Kidney epithelial cell (primary cell): ENCODE measurements around the gene TTC3. TPM values are rescaled to one million over a fixed set of nuclear protein-coding genes. Genes with fewer than 3 reads are reported as not detected.

Source experiments
- DNase-seq: peaks from one replicate; pipeline ENCODE4 v3.0.0-alpha.2; 2010; ENCODE audit warnings: low read depth
- H3K27me3 ChIP-seq: 2 replicates; pipeline ENCODE4 v1.6.0; 2011; ENCODE audit warnings: low read length; ENCODE audit not compliant: control insufficient read depth, insufficient read depth
- H3K36me3 ChIP-seq: 2 replicates; pipeline ENCODE4 v1.5.1; 2011; ENCODE audit warnings: low read length; ENCODE audit not compliant: control insufficient read depth, insufficient read depth
- H3K4me3 ChIP-seq: 2 replicates; pipeline ENCODE4 v1.5.1; 2011; ENCODE audit warnings: low read depth, mild to moderate bottlenecking, control low read depth, low read length
- CTCF ChIP-seq: IDR thresholded peaks from 2 replicates; pipeline ENCODE4 v1.5.1; 2011; ENCODE audit warnings: mild to moderate bottlenecking, moderate library complexity, low read length, control low read depth, inconsistent platforms; ENCODE audit not compliant: insufficient read depth, poor library complexity, severe bottlenecking
- total RNA-seq: library from RNA; depleted of rRNA; stranded (reverse); fragments of >200 nt; gene quantifications from 2 replicates; pipeline ENCODE4 v1.2.3, GENCODE V29; 2015

TTC3 gene
- total RNA-seq, 1 donor from 2014 or later: 139 TPM

- TF ChIP-seq CTCF: no peak
- no peak overlapping the region for H3K4me3 ChIP-seq
Measured at GRCh38 chr21:37087188-37087587, 14.1 kb downstream of the TTC3 start.

GRCh38 chr21:37088186-37088735 is 15.2 kb downstream of the TTC3 start:
- TF ChIP-seq CTCF: no peak
- no peak for DNase-seq
- Histone ChIP-seq H3K4me3 (no peak overlapping the region), H3K36me3 (no peaks in the 10 kb centered on the region), H3K27me3 (no peaks in the 10 kb centered on the region)

More at GRCh38 chr21:37087188-37087587, 14.1 kb downstream of the TTC3 start:
- no peaks in the 10 kb centered on the region for H3K27me3 ChIP-seq
- DNase-seq: no peak
- no peaks in the 10 kb centered on the region for H3K36me3 ChIP-seq

- peaks cover 2% of the 10 kb centered on the region for H3K36me3 ChIP-seq
- no peak for TF ChIP-seq CTCF
- no peaks in the 10 kb centered on the region for H3K27me3 ChIP-seq
- H3K4me3 ChIP-seq: no peak overlapping the region
- no peak for DNase-seq
Measured at GRCh38 chr21:37093977-37094376, 20.9 kb downstream of the TTC3 start.

- peaks cover 2% of the 10 kb centered on the region for H3K36me3 ChIP-seq
- H3K4me3 ChIP-seq: no peak overlapping the region
- DNase-seq: no peak
- no peaks in the 10 kb centered on the region for H3K27me3 ChIP-seq
- TF ChIP-seq CTCF: no peak
Measured at GRCh38 chr21:37095821-37096220, 22.8 kb downstream of the TTC3 start.

GRCh38 chr21:37098751-37099150 is 25.7 kb downstream of the TTC3 start:
- no peak for TF ChIP-seq CTCF
- no peak for DNase-seq
- Histone ChIP-seq H3K27me3 (no peaks in the 10 kb centered on the region), H3K36me3 (peaks cover 2% of the 10 kb centered on the region), H3K4me3 (no peak overlapping the region)

- no peak for TF ChIP-seq CTCF
- DNase-seq: no peak
- peaks cover 2% of the 10 kb centered on the region for H3K36me3 ChIP-seq
- no peak overlapping the region for H3K4me3 ChIP-seq
- H3K27me3 ChIP-seq: no peaks in the 10 kb centered on the region
Measured at GRCh38 chr21:37100316-37100715, 27.3 kb downstream of the TTC3 start.
